Measurements from ENCODE around the gene RYR3.

DNA sequence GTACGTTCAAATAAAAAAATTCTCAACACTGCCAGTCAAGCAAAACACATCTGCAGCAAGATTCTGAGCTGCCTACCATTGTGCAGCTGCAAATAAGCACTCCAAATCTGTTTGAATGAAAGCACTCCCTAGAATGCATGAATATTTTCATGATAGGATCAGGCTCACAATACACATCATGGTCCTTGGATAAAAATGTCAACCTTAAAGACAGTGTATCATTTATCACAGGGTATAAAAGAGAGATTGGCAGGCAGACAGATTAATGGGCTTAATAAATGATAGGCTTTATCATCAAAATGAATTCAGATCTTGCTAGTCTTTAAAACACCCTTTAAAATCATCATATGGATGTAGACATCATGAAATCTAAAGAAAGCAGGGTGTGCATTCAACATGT lies 9.2 kb downstream of the RYR3 start:
- TF ChIP-seq CTCF (IDR thresholded peaks at IDR 0.05): no peak
- no peak for TF ChIP-seq ZFX (IDR thresholded peaks at IDR 0.05; ENCODE audit: borderline replicate concordance)
